ENCODE results near the gene DSN1.
"Not testable (repeated sequence)": the region's sequence is repeated elsewhere in the genome, so short reads cannot be mapped to it uniquely, and the experiment has no call there.

Gene DSN1, protein sequence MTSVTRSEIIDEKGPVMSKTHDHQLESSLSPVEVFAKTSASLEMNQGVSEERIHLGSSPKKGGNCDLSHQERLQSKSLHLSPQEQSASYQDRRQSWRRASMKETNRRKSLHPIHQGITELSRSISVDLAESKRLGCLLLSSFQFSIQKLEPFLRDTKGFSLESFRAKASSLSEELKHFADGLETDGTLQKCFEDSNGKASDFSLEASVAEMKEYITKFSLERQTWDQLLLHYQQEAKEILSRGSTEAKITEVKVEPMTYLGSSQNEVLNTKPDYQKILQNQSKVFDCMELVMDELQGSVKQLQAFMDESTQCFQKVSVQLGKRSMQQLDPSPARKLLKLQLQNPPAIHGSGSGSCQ

DNA sequence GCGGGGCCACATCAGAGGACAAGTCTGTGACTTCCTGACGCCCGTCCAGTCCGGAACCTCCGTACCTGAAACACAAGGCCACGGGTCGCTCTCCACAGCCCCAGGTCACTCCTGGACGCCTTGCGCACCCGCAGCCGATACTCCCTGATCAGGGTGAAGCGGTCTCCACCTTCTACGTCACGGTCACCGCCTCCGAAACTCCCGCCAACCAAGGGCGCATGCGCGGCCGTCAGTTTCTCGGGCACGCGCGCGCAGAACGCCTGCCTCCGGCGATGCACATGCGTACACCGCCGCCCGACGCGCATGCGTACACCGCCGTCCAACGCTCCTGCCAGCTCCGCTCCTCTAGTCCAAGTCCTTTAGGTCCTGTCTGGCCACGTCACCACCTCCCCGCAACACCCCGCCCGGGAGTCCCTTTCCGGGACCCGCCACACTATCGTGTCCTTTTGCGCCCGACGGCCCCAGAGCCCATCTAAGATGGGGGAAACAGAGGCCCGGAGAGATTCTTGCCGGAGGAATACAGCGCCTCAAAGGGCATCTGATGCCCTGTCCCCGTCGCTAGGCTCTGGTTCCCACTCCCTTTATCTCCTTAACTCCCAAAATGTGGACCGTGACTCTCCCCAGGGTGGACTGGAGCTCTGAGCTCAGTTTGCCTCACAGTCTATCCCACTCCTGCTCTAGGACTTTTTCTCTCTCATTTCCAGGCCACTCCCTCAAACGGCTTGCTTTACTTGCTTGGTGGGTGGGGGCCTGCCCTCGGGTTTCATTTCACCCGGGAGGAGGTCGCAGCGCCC is at the start of gene DSN1:
Gene DSN1, minus strand, starts transcription at position 167 of the 794 bp plus-strand sequence. CDS start 2,305 bp downstream, outside the sequence.
- DNase-seq = peak; percentile 99

DNA sequence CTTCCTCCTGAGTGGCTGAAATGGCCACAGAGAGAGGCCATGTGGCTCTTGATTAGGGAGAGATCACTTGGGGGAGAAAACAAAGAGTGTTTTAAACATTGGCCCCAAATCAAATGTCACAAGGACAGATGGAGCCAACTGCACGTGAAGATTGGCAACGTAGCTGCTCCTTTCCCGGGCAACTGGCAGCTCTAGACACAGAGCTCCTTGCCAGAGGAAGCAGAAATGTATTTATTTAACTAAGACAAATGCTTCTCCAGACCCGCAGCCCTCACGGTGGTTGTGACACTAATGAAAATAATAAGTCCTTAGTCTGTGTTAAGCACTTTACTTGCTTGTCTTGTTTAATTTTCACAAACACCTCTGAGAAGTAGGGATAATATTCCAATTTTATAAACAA is 49.6 kb upstream of the DSN1 start:
- DNase-seq = no peak

DNA sequence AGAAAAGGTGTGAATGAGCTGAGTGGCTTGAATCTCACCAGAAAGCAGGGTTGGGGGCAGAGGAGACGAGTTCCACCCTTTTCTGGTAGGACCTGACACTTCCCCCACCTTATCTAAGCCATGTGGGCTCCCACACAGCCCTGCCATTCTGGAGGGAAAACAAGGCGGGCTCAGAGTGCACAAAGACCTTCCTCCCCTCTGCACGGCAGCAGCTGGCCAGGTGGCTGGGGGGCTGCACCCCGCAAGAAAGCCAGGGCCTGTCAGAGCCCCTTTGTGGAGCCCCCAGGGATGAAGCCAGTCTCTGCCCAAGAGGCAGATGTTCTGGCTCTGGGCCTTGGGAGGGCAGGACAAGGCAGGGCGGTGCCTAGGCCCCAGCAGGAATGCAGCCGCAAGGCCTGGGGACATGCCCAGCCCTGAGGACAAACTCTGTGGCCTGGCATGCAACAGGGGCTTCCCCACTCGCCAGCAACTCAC is 48.4 kb upstream of the DSN1 start:
- DNase-seq = no peak

DNA sequence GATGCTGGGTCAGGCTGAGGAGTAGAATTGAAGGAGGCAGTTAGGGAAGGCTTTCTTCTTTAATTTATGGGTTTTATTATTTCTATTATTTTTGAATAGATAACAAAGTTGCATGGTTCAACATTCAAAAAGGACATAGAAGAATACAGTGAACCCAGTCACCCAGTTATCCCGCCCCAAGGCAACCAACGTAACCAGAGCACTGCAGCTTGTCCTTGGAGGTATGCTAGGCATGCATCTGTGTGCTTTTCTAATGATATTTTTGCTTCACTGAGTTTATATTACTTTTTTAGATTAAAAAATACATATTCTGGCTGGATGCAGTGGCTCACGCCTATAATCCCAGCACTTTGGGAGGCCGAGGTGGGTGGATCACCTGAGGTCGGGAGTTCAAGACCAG is 47.4 kb upstream of the DSN1 start:
- no peak for DNase-seq

DNA sequence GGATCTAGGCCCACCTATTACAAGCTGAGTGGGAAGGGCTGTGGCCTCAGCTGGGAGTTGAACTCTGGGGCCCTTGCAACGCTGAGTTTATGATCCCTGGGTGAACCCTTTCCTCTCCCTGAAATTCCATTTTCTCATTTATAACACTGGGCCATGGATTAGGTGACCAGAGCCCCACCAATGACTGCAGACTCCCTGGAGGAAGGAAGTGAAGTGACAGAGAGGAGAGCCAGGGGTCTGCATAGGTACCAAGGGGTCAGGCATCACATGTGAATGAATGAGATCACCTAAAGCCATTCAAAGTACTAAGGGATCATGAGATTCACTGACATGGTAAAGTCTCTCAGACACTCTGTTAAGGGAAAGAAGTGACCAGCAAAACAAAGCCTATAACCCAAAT is 46.5 kb upstream of the DSN1 start:
- no peak for DNase-seq

DNA sequence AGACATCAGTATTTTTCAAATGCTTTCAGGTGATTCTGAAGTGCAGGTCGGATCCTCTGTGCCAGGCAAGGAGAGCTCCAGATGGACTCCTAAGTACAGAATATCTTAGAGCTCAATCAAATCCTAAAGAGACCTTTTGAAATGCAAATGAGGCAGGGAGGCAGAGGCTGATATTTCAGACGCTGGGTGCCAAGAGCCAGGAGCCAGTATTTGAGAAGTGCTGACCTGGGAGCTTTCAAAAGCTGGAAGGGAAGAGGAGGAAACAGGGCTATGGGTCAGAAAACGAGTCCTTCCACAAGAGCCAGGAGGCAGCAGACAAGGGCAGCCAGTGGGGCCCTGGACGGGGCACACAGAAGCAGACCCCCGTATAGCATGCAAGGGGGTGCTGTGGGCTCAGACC is 46.1 kb upstream of the DSN1 start:
- no peak for DNase-seq

DNA sequence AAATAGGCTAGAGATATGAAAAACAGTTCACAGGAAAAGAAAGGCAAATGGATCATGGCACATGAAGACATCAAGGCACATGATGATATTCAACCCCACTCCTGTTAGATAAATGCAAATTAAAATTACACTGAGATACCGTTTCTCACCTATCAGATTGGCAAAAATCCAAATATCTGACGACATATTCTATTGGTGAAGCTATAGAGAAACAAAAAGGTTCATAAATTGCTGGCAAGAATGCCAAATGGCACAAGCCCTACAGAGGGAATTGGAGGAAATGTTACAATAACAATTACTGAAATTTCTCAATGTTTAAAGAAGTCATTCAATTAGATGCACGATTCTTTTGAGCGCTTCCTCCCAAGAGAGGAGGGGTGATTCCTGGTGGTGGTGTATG is 45.3 kb upstream of the DSN1 start:
- no peak for DNase-seq

DNA sequence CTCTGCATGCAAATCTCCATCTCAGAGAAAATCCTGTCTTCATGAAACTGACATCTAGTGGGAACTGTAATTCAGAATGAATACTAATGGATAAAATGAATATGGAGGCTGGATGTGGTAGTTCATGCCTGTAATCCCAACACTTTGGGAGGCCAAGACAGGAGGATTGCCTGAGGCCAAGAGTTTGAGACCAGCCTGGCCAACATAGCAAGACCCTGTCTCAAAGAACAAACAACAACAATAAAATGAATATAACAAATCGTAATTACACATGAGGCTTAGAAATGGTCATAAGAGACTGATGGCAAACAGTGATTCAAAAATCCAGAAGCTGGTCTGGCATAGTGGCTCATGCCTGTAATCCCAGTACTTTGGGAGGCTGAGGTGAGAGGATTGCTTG is 44.6 kb upstream of the DSN1 start:
- no peak for DNase-seq

DNA sequence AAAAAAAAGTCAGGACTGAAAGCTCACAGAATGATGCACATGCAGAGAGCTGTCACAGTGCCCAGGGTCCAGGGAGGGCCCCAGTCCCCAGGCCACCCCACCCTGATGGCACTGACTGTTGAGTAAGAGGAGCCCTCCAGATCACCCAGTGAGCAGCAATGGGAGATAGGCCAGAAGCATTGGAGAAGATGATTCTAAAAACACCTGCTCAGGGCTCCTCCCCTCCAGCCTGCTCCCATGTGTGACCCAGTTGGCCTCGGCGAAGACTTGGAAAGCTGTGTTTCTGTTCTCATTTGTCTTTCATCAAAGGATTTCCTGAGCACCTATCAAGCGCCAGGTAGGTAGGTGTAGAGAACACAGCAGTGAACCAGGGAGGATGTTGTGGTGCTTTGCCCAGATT is 43.9 kb upstream of the DSN1 start:
- DNase-seq = no peak

DNA sequence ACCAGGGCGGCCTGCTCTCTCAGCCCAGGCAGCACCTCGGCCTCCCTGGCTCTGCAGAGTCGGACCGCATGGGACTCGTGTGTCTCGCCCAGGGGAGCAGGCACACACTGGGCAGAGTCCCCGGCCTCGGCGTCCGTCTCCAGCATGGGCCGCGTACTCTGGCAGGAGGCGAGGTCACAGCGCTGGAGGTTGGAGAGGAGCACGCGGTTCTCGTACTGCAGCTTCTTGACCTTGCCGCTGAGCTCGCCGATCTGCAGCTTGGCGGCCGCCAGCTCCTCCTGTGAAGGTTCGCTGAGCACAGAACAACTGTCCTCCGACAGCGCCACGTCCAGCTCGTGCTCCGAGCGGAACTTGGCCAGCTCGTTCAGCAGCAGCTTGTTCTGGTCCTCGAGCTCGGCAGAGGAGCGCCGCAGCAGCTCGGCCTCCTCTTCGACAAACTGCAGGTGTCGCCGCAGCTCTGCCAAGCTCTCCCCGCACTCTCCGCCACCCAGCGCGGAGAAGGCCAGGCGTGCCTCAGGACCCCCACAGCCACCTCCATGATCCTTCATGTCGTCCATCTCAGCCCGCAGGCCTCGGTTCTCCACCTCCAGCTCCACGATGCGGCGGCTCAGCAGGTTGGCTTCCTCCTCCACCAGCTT is 42.0 kb upstream of the DSN1 start:
- no peak for DNase-seq

DNA sequence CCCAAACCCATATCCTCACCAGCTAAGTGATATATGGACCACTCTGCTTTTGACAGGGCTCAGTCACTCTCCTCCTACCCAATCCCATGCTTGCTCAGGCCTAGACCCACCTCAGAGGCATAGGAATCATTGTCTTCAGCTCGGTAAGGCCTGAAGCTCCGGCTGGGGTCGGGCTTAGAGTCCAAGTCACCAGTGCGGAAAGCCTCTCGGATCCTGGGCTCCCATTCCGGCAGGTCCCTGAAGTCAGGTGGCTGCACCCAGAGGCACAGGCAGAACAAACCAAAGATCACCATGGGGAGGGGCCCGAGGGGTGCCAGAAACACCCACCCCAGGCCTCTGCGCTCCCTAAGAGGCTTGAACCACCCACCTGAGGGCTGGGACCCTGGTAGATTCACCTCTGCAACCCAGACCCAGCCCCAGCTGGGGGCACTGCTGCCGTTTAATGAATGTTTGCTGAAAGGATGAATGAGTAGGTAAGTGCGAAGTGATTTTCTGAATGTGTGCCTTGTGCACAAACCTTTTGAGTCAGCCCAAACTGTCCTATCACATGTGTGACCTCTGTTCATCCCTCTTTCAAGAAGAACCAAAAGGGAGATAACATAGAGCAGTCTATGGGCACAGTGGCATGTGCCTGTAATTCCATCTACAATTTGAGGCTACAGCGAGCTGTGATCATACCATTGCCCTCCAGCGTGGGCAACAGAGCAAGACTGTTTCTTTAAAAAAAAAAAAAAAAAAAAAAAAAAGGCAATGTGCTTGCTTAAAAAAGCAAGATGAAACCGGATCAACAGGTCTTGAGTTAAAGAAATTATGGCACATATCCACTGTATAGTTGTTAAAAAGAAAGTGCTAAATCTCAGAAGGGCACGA is 39.3 kb upstream of the DSN1 start:
- no peak for DNase-seq

DNA sequence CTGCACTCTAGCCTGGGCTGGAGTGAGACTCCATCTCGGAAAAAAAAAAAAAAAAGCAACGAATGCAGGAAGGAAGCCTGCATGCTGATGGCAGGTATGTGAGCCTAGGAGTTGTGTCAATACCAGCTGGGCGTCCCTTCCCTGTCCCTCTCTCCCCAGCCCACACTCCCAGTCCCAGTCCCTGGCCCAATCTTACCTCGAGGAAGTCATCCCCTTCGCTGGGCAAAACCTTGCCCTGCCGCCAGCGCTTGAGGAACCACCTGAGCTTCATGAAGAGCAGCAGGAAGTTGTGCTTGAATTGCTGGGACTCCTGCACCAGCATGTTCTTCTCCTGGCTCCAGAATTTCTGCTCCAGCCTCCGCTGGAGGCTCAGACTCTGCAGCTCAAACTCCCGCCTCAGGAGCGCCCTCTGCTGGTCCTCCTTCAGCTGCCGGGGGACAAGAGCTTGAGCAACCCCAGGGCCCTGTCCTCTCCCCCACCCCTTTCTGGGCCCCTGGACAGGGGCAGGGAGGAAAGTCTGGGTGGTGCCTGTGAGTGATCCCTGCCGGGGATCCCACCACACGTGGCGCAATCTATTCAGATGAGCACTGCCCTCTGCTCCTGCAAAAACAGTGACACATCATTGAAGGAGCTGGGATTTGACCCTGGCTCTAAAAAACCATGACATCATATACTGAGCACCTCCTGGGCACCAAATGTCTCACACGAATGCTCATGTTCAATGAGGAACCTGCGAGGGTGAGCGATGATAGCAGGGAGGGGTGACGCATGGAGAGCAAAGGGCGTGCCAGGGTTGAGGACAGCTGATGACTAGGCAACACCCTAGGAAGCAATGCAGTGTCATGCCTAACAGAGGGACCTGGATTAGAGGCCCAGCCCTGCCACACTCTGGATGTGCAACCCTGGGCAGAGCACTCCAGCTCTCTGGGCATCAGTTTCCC is 35.0 kb upstream of the DSN1 start:
- DNase-seq = peak; percentile 68

DNA sequence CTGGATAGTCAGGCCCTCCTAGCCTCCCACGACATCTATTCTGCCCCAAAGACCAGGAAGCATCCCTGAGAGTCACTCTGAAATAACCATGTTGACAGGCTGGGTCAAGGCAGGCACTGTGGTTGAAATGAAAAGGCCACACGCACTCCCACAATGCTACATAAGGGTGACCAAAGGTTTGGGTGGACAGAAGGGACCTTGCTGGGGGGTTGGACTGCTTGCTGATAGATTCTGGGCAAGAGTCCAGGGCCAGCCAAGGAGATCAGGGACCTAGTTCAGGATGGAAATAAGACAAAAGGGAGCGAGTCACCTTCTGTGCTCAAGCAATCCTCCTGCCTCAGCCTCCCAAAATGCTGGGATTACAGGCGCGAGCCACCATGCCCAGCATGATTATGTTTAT is 32.5 kb upstream of the DSN1 start:
- DNase-seq = no peak

DNA sequence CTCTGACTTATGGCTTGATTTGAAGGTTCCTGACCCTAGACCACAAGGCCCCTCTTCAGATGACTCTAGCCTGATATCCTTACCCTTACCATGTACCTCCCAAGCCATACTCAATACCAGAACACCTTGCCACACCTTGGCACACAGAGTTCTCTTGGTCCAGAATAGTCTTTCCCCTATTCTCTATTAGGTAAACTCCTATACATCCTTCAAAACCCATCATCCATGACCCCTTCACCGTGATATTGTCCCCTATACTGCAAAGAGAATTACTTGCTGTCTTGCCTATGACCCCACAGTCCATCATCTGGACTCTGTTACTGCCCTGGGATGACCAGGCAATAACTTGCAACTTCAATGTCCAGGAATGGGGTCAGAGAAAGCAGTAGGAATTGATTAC is 31.8 kb upstream of the DSN1 start:
- DNase-seq = no peak

DNA sequence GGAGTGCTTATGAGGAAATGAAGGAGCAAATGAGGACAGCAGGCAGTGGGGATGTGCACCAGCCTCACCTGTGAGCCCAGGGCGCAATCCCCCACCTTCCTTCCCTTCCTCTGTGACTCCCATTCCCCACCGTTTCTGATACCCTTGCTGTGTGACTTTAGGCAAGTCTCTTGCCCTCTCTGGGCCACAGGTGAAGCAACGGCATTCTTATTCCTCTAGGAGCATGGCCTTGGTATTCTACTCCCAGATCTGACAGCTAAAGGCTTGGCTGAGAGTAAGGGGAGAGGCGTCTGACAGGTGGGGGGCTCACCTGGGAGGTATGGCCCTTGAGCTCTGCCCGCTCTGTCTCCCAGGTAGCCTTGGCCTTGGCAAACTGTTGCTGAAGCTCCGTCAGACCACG is 30.9 kb upstream of the DSN1 start:
- no peak for DNase-seq

DNA sequence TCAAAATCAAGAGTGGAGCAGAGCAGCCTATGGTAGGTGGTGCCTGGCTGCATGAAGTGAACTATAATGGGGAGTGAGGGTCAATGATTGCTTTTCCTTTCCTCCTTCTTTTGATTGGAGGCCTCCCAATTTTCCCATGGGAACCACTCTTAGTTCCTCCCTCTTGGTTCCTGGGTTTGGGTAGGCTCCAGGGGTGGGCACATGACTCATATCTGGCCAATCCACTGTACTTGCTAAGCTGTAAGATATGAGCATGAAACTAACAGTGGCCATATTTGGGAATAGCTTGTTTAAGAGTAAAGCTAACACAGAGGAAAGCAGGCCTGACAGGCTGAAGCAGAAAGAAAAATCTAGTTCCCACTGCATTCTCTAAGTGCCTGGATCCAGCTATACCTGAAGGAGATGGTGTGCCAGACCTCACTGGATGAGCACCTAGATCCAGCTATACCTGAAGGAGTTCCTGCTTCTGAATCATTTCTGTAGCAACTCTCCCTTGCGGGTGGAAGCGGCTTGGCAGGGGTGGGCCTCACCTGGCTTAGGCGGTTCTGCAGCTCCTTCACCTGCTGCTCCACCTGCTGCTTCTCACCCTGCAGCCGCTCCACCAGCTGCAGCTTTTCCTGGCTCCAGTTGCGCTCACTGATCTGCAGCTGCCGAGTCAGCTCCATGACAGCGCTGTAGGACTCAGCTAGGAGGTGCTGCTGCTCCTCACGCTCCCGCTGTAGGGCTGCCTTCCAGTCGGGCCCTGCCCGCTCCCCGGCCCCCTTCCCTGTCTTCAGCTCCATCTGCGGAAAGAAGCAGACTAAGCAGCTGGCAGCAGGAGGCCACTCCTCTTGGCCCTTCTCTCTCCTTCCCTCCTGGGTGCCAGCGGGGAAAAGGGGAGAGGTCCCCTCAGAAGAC is 29.0 kb upstream of the DSN1 start:
- DNase-seq = no peak

DNA sequence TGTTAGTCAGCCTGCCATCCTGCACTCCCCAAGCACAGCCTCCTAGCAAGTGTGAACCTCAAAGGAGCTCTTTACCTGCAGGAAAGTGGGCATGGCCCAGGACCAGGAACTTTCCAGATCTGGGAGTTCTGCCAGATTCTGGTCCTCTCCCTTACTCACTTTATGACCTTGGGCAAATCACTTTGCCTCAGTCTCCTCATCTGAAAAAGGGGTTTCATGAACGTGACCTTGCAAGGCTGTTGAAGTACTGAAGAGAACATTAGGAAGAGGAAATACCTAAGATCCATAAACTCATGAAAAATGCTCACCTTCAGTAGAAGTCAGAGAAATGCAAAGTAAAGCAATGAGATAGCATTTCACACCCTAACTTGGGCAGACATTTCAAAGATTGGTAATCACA is 26.8 kb upstream of the DSN1 start:
- DNase-seq = no peak

DNA sequence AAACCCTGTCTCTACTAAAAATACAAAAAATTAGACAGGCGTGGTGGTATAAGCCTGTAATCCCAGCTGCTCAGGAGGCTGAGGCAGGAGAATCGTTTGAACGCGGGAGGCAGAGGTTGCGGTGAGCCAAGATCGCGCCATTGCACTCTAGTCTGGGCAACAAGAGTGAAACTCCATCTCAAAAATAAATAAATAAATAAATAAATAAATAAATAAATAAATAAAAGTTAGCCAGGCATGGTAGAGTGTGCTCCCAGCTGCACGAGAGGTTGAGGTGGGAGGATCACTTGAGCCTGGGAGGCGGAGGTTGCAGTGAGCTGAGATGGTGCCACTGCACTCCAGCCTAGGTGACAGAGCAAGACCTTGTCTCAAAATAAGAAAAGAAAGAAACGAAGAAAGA is 25.8 kb upstream of the DSN1 start:
- DNase-seq = not testable (repeated sequence)

DNA sequence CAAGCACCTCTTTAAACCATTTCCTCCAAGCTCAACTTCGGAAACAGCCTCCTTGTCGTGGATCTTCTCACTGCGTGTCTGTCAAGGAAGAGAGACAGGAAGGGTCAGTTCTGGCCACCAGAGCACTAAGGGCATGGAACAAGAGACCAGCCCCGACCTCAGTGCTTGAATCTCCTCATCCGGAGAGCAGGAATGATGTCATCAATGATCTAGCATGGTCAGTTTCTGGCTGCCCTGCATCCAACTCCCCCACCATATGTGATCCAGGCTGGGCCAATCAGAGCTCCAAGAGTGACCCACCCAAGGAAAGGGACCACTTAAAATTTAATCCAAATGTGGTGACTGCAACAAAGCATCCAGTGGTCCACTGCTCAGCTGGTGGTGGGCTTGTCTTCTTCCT is 23.3 kb upstream of the DSN1 start:
- DNase-seq = no peak

DNA sequence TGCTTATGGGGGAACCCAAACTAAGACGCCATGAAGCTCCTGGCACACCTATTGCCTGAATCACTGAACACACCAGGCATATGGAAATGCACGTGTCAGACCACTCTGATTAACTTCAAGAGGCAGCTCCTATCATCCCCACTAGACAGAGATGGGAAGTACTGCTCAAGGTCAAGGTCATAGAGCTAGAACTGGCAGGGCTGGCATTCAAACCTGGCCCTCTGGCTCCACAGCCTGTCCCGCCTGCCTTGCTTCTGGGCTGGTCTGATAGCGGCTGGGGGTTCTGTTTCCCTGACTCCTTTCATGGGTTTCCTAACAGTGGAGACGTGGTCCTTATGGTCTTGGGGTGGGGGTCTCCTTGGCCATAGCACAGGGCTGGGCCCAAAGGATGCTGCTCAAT is 22.6 kb upstream of the DSN1 start:
- no peak for DNase-seq

DNA sequence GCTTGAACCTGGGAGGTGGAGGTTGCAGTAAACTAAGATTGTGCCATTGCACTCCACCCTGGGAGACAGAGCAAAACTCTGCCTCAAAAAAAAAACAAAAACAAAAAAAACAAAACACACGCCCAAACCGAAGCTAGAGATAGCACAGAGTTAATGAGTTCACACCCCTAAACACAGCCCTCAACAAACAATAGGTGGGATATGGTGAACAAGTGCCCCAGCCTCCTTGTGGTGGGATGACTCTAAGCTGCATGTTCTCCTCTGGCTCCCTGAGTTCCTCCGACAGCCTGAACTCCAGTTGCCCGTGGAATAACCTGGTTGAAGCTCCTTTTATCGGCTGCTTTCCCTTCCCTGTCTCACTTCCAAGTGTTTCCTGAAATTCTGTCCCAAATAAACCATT is 22.1 kb upstream of the DSN1 start:
- no peak for DNase-seq
